ENCODE measurements around the gene PAQR7.

GRCh38 chr1:25918615-25919014 lies 43.1 kb upstream of the PAQR7 start:
- TF ChIP-seq CTCF (conservative IDR thresholded peaks at IDR 0.05; ENCODE audit: low read depth, low read length) (no peak), EZH2 (IDR thresholded peaks at IDR 0.05; ENCODE audit: low read length, unreplicated experiment) (no peak)

Data from PC-3 (cell line).